ENCODE measurements around the gene RAC3.
A peak's percentile ranks its signal among the peaks of the same experiment; 100 is the strongest.

RAC3 gene

GRCh38 chr17:82021900-82022309 lies 9.6 kb upstream of the RAC3 start:
- DNase-seq (ENCODE audit: low read depth), result no peak
- no peak for TF ChIP-seq CTCF (conservative IDR thresholded peaks at IDR 0.05; ENCODE audit: low read depth, low read length)
- H3K4me3 ChIP-seq (ENCODE audit: low read length), result peak overlapping the region; percentile 70

GRCh38 chr17:82022310-82022980 lies 9.0 kb upstream of the RAC3 start, which contains the start of gene CENPX:
Gene CENPX, minus strand, starts transcription at chr17:82022878. Its CDS starts 17 bp downstream, at chr17:82022861.
- TF ChIP-seq CTCF (conservative IDR thresholded peaks at IDR 0.05; ENCODE audit: low read depth, low read length), result no peak
- peak within 1 kb of the TSS; percentile 70 for H3K4me3 ChIP-seq (ENCODE audit: low read length)
- no peak for DNase-seq (ENCODE audit: low read depth)

- DNase-seq (ENCODE audit: low read depth), result peak; percentile 98
- peak within 1 kb of the TSS; percentile 70 for H3K4me3 ChIP-seq (ENCODE audit: low read length)
- TF ChIP-seq CTCF (conservative IDR thresholded peaks at IDR 0.05; ENCODE audit: low read depth, low read length), result no peak
Measured at GRCh38 chr17:82022981-82023446, 8.5 kb upstream of the RAC3 start, which contains the start of gene LRRC45. Gene LRRC45, plus strand, starts transcription at chr17:82023305. Its CDS starts 339 bp downstream, at chr17:82023644.

- H3K4me3 ChIP-seq (ENCODE audit: low read length), result peak overlapping the region; percentile 61
- DNase-seq (ENCODE audit: low read depth), result no peak
- no peak for TF ChIP-seq CTCF (conservative IDR thresholded peaks at IDR 0.05; ENCODE audit: low read depth, low read length)
Measured at GRCh38 chr17:82023447-82024241, 7.8 kb upstream of the RAC3 start.

- DNase-seq (ENCODE audit: low read depth), result no peak
- no peak for TF ChIP-seq CTCF (conservative IDR thresholded peaks at IDR 0.05; ENCODE audit: low read depth, low read length)
- H3K4me3 ChIP-seq (ENCODE audit: low read length), result no peak overlapping the region
Measured at GRCh38 chr17:82024859-82025258, 6.6 kb upstream of the RAC3 start.

GRCh38 chr17:82025401-82026107 lies 5.9 kb upstream of the RAC3 start:
- DNase-seq (ENCODE audit: low read depth), result no peak
- H3K4me3 ChIP-seq (ENCODE audit: low read length), result no peak overlapping the region
- no peak for TF ChIP-seq CTCF (conservative IDR thresholded peaks at IDR 0.05; ENCODE audit: low read depth, low read length)

Data from retinal pigment epithelial cell (primary cell).